HG02884 (cell line): ENCODE measurements around the gene GAMT.

Source experiments
- ATAC-seq: cut with Tn5 transposase; IDR thresholded peaks from one replicate; pipeline ENCODE4 v1.9.1; 2021; ENCODE audit warnings: mild to moderate bottlenecking, moderate library complexity; ENCODE audit not compliant: unreplicated experiment

GAMT gene

DNA sequence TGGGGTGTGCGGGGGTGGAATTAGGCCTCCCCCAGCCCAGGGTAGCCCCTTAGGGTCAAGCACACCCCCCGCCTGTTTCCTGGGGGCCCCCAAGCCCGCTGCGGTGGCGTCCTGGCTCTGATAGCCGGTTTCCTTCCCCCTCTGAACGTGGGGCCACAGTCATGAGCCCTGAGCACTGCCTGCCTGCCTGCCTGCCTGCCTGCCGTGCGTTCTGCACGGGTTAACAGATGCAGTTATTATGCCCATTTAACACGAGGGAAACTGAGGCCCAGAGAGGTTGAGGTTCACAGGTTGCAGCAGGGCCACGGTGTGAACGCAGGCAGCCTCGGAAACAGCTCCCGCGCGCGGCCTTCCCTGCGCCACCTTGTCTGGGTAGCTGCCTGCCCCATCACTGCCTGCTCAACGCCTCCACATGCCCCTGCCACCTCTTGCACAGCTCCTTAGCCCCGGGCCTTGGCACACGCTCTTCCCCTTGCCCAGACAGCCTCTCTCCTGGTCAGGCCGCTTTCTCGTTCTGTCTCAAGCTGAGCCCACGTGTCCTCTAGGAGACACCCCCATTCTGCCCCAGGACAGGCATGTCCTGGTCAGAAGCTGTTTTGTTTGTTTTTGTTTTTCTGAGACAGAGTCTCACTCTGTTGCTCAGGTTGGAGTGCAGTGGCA, 1.2 kb upstream of the GAMT start:
- no peak for ATAC-seq

DNA sequence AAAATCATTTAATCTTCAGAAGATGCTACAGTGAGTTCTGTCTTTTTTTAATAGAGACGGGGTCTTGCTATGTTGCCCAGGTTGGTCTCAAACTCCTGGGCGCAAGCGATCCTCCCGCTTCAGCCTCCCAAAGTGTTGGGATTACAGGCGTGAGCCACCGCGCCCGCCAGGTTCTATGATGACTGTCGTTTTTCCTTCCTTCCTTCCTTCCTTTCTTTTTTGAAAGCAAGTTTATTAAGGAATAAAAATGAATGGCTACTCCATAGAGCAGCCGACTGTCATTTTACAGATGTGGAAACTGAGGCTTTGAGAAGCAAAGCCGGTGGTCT, 511 bp upstream of the GAMT start:
- ATAC-seq, result no peak

DNA sequence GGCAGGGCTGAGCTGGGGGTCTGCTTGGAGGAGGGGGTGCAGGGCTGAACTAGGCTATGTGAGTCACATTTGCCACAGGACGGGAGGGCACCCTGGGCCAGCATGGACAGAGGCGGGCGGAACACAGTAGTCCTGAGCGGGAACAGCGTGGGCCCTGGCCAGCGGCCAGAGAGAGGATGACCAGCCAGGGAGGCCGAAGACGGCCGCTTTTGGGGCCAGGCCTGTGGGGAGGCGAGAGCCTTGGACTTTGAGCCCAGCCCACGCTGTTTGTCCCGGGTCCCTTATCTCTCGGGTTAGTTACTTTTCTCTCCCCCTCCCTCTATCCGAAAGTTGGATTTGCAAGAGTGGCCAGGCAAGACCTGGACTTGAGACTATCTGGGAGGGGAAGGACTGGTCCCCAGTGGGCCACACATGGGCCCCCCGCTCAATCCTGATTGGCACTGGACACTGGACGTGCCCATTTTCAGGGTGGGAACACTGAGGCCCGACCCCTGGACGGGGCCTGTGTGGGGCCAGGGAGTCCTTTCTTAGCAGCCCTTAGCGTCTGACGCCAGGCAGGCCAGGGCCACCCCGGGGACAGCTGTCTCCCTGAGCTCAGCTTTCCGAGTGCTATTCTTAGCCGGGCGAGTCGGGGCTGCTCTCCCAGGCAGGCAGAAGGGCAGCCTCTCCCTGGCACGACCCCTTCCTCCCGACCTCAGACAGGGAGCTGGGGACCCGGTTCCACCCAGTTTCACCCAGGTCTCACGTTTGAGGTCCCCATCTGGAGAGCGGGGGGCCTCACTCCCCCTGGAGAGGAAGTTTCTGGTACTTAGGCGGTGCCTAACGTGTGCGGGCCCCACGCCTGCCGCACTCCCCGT, 833 bp downstream of the GAMT start:
- ATAC-seq, result no peak

DNA sequence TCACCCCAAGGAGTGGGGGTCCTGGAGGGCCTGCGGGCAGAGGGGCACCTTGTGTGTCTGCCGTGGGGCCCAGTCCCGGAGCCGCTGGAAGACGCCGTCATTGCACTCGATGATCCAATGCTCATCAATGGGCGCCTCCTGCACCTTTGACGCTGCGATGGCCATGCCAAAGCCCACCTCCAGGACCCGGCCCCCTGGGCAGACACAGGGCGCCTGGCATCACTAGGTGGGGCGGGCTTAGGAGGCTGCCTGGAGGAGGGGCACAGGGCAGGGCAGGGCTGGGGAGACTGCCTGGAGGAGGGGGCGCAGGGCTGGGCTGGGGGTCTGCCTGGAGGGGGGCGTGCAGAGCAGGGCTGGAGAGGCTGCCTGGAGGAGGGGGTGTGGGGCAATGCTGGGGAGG, 1.6 kb downstream of the GAMT start:
- ATAC-seq, result no peak

DNA sequence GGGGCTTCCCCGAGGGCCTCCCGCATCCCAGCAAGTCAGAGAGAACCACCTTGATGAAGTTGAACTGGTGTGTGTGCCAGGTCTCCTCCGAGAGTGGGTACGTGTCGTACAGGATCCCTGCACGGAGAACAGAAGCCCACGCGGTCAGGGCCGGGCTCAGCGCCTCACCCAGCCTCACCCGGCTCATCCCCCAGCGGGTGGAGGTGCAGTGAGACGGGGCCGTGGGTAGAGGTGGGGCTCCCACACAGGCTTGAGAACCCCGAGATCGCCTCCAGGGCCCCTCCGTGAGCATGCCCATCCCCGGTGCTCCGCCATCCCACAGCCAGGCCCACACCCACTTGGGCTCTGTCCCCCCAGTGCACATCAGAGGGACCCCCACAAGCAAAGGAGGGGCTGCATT, 2.3 kb downstream of the GAMT start:
- ATAC-seq, result no peak

DNA sequence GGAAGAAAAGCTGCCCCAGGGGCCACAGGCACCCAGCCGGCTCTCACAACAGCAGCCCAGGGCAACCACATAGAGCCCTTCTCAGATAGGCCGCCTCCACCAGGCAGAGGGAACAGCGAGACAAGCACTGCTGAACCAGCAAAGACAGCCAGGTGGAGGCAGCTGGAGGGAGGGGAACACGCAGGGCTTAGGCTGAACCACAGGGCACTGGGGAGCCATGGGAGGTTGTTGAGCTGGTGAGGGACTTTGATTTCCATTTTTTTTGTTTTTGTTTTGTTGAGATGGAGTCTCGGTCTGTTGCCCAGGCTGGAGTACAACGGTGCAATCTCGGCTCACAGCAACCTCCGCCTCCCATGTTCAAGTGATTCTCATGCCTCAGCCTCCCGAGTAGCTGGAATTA, 3.5 kb downstream of the GAMT start:
- ATAC-seq, result no peak

DNA sequence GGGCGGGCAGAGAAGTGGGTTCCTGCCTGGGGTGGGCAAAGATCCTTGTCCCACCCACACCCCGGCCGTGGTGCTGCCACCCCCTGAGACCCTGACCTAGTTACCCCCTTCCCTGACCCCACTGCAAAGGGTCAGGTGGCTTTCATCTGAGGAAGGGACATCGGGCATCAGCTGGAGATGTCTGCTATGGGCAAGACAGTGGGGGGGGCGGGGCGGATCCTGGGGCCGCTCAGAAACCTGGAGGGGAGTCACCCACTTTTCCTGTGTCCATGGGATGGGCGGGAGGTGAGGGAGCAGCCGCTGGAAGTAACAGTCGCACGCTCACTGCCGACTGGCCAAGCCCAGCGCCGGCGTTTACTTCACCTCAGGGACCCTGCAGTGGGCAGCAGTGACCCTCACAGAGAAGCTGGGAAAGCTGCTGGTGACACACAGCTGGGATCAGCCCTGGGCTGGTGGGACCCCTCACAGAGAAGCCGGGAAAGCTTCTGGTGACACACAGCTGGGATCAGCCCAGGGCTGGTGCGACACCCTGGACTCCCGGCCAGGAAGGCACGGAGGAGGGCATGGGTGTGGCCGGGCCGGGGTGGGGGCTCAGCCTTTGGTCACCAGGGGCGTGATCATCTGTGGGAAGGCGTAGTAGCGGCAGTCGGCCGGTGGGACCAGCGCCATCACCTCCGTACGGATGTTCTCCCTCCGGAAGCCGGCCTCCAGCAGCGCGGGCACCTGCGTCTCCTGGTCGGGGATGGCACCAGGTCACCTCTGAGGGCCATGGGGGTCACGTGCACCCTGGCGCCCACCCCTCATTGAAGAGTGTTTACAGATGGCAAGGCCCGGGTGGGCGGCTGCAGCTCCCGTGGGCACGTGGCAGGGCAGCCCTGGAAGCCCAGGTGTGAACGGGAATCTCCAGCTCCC, 4.3 kb downstream of the GAMT start:
- no peak for ATAC-seq

DNA sequence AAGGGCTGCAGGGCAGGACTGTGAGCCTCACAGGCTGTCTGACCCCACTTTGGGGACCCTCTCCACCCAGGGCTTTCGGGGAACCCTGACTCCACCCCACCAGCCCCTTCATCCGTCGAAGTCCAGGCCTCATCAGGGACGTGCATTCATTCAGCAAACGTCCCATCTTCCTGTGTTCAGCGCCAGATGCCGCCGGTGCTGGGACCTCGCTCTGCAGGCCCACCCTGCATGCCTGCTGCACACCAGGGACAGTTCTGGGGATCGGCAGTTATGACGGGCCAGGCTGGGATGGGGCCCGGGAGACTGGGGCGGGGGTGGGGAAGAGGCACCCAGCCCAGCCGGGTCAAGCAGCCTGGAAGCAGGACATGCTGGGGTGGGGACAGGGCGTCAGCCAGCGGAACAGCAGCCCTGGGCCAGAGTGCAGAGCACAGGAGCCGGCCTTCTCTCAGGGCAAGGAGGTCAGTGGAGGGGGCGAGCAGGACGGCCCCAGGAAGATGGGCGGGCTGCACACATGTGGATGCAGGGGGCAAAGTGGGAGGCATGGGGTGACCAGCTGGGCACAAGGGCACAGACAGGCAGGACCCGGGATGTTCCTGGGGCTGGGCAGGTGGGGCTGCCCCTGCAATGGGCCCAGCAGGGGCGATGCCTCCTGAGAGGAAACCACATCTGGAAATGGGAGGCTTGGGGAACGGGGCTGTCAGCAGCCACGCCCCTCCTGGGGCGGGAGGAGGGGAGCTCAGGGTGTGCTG, 5.1 kb downstream of the GAMT start:
- no peak for ATAC-seq

DNA sequence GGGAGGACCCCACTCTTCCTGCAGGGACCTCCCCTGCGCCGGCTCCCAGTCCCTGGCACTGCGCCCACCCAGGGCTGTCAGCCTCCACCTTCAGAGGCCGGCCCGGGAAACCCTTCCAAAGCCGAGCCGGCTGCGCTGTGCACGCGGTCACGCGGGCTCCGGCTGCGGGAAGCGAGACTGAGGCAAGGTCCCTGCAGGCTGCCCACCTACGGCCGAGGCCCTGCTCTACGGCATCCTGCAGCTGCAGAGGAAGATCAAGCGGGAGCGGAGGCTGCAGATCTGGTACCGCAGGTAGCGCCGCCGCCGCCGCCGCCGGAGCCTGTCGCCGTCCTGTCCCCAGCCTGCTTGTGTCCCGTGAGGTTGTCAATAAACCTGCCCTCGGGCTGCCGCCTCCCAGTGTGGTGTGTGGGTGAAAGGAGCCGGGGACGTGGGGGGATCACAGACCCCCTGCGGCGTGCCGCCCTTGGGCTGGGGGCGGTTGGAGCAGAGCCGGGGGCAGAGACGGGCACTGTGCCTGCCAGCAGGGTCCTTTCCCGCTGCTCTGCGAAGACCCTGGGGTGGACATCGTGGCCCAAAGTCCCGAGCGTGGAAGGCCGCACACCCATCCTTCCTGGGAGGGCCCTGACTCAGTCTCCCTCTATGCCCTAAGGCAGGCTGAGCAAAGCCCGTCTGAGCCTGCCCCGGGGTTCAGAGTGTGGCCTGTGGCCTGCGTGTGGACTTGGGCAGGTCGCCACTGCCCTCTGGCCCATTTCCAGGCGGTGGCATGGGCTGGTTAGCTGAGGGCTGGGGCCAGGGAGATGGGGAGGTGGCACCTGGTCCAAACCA, 5.9 kb downstream of the GAMT start:
- no peak for ATAC-seq

DNA sequence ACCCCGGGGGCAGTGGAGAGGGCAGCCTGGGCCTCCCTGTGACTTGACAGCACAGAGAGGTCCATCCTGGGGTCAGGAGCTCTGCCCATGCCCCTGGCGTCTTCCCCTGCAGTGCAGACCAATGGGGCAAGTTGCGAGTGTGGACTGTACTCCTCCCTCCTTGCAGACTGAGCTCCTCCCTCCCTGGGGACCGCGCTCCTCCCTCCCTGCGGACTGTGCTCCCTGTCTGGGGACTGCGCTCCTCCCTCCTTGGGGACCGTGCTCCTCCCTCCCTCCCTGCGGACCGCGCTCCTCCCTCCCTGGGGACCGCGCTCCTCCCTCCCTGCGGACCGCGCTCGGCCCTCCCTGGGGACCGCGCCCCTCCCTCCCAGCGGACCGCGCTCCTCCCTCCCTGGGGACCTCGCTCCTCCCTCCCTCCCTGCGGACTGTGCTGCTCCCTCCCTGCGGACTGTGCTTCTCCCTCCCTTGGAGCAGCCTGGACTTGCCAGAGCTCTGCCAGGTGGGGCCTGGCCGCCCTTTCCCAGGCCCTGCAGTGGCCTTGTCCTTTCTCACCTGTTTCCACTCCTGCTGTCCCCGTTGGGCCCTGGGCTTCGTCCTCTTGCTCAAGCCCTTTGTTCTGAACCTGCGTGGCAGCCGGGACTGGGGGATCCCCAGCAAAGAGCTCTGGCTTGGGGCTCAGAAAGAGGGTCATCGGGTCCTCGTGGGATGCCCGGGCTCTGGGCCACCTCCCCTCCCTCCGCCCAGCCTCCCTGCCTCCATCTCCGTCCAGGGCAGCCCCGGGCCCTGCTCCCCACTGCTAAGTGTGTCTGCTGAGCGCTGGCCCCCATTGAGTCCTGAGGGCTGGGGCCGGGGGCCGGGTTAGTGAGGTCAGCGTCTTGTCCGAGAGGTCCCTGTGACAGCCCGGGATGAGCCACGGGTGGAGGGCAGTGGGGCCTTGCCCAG, 6.8 kb downstream of the GAMT start:
- no peak for ATAC-seq

DNA sequence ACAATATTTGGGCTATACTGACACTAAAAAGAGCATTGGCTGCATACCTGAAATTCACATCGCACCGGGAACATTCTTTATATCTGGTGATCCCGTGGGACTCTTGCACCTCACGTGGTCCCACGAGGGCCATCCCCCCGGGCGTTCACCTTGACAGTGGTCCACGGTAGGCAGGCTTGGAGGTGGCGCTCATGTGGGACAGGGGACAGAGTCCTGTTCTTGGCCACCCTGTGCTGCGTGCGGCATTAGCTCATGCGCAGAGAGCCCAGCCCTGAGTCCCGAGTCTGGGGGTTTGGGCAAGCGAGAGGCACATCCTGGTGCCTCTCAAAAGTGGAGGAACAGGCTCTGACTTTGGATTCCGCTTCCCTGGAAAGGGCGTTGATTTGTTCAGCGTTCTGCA, 7.5 kb downstream of the GAMT start:
- no peak for ATAC-seq

DNA sequence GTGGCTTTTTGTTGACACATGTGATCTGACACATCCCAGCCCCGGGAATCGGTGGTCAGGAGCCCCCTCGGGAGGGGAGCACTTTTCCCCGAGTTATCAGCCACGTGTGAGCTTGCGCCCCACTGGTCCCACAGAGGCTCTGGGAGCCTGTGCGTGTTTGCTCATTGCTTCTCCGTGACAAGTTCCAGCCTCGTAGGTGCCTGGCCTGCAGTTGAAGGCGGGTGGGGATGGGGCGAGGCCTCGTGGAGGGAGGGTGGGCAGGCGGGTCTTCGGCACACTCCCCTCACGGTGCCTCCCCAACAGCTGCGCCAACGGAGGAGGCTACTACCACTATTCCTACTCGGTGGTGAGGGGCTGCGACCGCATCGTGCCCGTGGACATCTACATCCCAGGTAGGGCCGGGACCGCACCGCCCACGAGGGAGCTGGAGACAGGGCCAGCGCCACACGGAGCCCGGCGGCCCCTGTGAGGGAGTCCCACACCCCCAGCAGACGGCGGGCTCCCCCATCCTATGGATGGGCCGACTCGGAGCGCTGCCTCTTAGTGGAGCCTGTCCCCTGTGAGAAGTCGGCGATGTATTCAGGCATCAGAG, 8.3 kb downstream of the GAMT start:
- no peak for ATAC-seq

DNA sequence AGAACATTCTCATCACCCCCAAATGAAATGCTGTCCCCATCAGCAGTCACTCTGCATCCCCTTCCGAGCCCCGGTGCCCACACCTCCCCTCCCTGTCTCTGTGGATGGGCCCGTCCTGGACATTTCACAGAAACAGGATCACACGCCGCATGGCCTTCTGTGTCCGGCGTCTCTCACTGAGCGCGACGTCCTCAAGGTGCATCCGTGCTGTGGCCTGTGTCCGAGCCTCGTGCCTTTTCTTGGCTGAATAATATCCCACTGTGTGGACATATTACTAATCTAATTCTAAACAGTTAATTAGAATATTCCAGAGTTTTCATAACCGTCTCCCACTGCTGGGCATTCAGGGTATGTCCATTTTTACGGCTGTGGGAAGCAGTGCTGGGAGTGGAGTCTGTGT, 8.9 kb downstream of the GAMT start:
- ATAC-seq, result no peak

DNA sequence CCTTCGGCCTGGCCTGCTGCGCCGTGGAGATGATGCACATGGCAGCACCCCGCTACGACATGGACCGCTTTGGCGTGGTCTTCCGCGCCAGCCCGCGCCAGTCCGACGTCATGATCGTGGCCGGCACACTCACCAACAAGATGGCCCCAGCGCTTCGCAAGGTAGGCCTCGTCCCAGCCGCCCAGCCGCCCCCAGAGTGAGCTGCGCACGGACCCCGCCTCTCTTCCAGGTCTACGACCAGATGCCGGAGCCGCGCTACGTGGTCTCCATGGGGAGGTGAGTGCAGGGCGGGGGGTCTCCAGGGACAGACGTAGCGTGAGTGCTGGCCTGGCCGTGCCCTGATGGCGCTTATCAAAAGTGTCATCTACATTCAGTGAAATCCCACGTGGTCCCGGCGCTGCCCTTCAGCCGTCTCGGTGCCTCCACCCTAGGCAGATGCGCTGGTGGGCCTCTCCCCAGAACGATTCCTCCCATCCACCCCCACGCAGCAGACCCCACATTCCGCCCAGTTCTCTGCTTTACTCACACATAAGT, 10.4 kb downstream of the GAMT start:
- ATAC-seq, result no peak

DNA sequence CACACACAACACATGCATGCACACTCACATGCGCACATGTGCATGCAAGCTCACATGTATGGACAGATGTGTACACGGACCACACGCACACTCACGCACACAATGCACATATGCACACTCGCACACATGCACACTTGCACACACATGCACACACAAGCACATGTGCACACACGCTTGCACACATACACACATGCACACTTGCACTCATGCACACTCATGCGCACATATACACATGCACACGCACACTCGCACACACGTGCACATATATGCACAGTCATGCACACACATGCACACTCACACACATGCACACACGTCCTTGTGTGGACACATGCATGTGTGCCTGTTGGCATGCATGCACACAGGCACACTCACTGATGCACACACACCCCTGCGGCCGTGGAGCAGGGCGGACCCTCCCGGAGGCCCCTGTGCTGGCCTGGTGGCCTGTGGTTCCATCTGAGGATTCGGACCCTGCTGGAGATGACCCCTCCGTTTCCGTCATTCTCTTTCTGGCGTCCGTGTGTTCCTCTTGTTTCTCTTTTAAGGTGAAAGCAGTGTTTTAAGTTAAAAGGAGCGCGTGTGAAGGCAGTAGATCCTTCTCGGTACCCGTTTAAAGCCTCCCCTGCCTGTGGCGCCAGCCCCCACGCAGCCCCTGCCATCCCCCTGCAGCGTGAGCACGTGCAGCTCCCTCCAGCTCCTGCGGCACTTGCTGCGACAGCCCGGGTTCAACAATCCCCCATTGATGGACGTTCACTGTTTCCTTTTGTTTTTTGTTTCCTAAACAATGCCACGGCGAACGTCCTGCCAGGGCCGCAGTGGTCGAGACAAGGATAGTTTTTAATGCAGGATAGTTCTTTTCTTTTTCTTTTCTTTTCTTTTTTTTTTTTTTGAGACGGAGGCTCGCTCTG, 12.1 kb downstream of the GAMT start:
- no peak for ATAC-seq

DNA sequence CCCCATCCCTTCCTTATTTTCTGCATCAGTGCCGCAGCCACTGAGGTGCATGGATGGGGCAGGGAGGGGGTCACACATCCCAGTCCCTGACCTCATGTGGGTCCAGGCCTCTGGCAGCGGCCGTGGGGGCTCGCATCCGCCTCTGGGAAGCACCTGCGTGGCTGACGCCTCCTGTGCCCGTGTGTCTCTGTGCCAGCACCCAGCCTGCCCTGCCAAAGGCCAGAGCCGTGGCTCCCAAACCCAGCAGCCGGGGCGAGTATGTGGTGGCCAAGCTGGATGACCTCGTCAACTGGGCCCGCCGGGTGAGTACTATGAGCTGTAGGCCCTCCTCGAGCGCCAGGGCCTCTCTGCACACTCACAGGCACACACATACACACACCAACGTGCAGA, 12.7 kb downstream of the GAMT start:
- ATAC-seq, result no peak
